H1 (cell line): ENCODE measurements around the gene ZNF770. TPM values are rescaled to one million over a fixed set of nuclear protein-coding genes. Genes with fewer than 3 reads are reported as not detected.

Experiments used
- CTCF ChIA-PET: fragments of 300-600 bp; sonication (Branson Sonifier 250); formaldehyde crosslinking; loops from one replicate; lab custom pipeline; 2021; ENCODE audit not compliant: partially characterized antibody; lab: Charles Lee
- POLR2A ChIA-PET: fragments of 300-600 bp; sonication (Branson Sonifier 250); formaldehyde crosslinking; loops from one replicate; lab custom pipeline; 2021; ENCODE audit warnings: inconsistent platforms; ENCODE audit not compliant: partially characterized antibody; lab: Charles Lee
- DNase-seq, 2 experiments: peaks; one replicate each; pipeline versions ENCODE4 v3.0.0 to v3.0.0-alpha.2; 2010 to 2022; ENCODE audit warnings: low spot score in 2 of 2, low read depth in 1 of 2, mixed read lengths in 1 of 2
- FAIRE-seq: peaks from 2 replicates; lab custom pipeline; 2011; peaks lifted over from hg19 to GRCh38; lab: Jason Lieb, UNC
- H2AFZ ChIP-seq: 2 replicates; pipeline ENCODE4 v1.8.1; 2012; ENCODE audit warnings: low read length, inconsistent platforms
- H2AK5ac ChIP-seq: 2 replicates; pipeline ENCODE4 v1.6.1; 2013; ENCODE audit warnings: low read depth, low read length
- H2BK120ac ChIP-seq: replicated peaks from 2 replicates; pipeline ENCODE3; 2013; ENCODE audit warnings: low read depth, low read length, inconsistent platforms
- H2BK12ac ChIP-seq: 2 replicates; pipeline ENCODE4 v1.6.1; 2013; ENCODE audit warnings: low read depth, low read length
- H2BK15ac ChIP-seq: 2 replicates; pipeline ENCODE4 v1.6.1; 2013; ENCODE audit warnings: low read length
- H2BK20ac ChIP-seq: 2 replicates; pipeline ENCODE4 v1.6.1; 2013; ENCODE audit warnings: low read length
- H2BK5ac ChIP-seq: 2 replicates; pipeline ENCODE4 v1.6.1; 2013; ENCODE audit warnings: low read depth, low read length
- H3K14ac ChIP-seq: 2 replicates; pipeline ENCODE4 v1.6.1; 2013; ENCODE audit warnings: inconsistent platforms; ENCODE audit not compliant: insufficient read length
- H3K18ac ChIP-seq: 2 replicates; pipeline ENCODE4 v1.6.1; 2013; ENCODE audit warnings: low read length; ENCODE audit errors: extremely low read depth
- H3K23ac ChIP-seq: 2 replicates; pipeline ENCODE4 v1.6.1; 2013; ENCODE audit warnings: inconsistent platforms; ENCODE audit not compliant: insufficient read length
- H3K23me2 ChIP-seq: 2 replicates; pipeline ENCODE4 v1.6.1; 2013; ENCODE audit warnings: low read depth, low read length
- H3K27ac ChIP-seq: 2 replicates; pipeline ENCODE4 v1.6.1; 2011; ENCODE audit warnings: low read depth, low read length, inconsistent platforms
- H3K27me3 ChIP-seq, 4 experiments: replicated peaks in 1 of 4; 1 replicate in 1 of 4; 2 replicates in 3 of 4; pipeline versions ENCODE4 v1.6.1 to v1.8.1; 2011 to 2013; ENCODE audit warnings: low read length in 3 of 4, mild to moderate bottlenecking in 3 of 4, inconsistent platforms in 2 of 4, mixed read lengths in 2 of 4, moderate library complexity in 1 of 4; ENCODE audit not compliant: control insufficient read depth in 3 of 4, insufficient read depth in 3 of 4; ENCODE audit errors: extremely low read depth in 1 of 4
- H3K36me3 ChIP-seq, 4 experiments: 2 replicates each; pipeline versions ENCODE4 v1.6.1 to v1.8.1; 2011 to 2013; ENCODE audit warnings: mild to moderate bottlenecking in 4 of 4, low read length in 3 of 4, moderate library complexity in 2 of 4, control low read depth in 1 of 4, inconsistent platforms in 1 of 4; ENCODE audit not compliant: insufficient read depth in 4 of 4, control insufficient read depth in 2 of 4
- H3K4ac ChIP-seq: replicated peaks from 2 replicates; pipeline ENCODE3; 2013; ENCODE audit warnings: low read length, low read depth, mixed read lengths, inconsistent platforms; ENCODE audit not compliant: insufficient read length
- H3K4me1 ChIP-seq, 4 experiments: replicated peaks in 1 of 4; 1 replicate in 1 of 4; 2 replicates in 3 of 4; pipeline versions ENCODE4 v1.6.1 to v1.8.1; 2011 to 2013; ENCODE audit warnings: low read length in 3 of 4, inconsistent platforms in 2 of 4, mixed read lengths in 1 of 4; ENCODE audit not compliant: insufficient read depth in 4 of 4, control insufficient read depth in 3 of 4
- H3K4me2 ChIP-seq, 2 experiments: 2 replicates each; pipeline versions ENCODE4 v1.6.1 to v1.8.1; 2011 to 2013; ENCODE audit warnings: low read depth in 2 of 2, low read length in 2 of 2, control low read depth in 1 of 2, inconsistent platforms in 1 of 2, mild to moderate bottlenecking in 1 of 2; ENCODE audit not compliant: insufficient read depth in 1 of 2
- H3K4me3 ChIP-seq, 4 experiments: fragments of 200-600, 300-600 bp in 1 of 4; sonication (generic), shearing (Covaris generic), sonication (Bioruptor Twin) in 1 of 4; 2 replicates each; pipeline versions ENCODE4 v1.5.1 to v1.8.1; 2011 to 2016; ENCODE audit warnings: low read length in 4 of 4, low read depth in 3 of 4, control low read depth in 2 of 4, inconsistent platforms in 2 of 4, mild to moderate bottlenecking in 2 of 4, mixed read lengths in 1 of 4, moderate library complexity in 1 of 4; ENCODE audit not compliant: insufficient read depth in 2 of 4; ENCODE audit errors: extremely low read depth in 1 of 4
- H3K56ac ChIP-seq: replicated peaks from 2 replicates; pipeline ENCODE3; 2013; ENCODE audit warnings: low read depth, mild to moderate bottlenecking, mixed read lengths, low read length, inconsistent platforms; ENCODE audit not compliant: insufficient read length
- H3K79me1 ChIP-seq: 2 replicates; pipeline ENCODE4 v1.6.1; 2013; ENCODE audit warnings: low read depth, low read length, control low read depth
- H3K79me2 ChIP-seq, 2 experiments: 2 replicates each; pipeline versions ENCODE4 v1.6.1 to v1.8.1; 2012 to 2013; ENCODE audit warnings: low read length in 2 of 2, mild to moderate bottlenecking in 2 of 2, inconsistent platforms in 1 of 2; ENCODE audit not compliant: insufficient read depth in 2 of 2, control insufficient read depth in 1 of 2
- H3K9ac ChIP-seq, 4 experiments: replicated peaks in 1 of 4; 1 replicate in 1 of 4; 2 replicates in 3 of 4; pipeline versions ENCODE4 v1.6.1 to v1.8.1; 2011 to 2013; ENCODE audit warnings: low read depth in 3 of 4, low read length in 3 of 4, control low read depth in 2 of 4, mild to moderate bottlenecking in 2 of 4, moderate library complexity in 2 of 4, inconsistent platforms in 1 of 4; ENCODE audit errors: extremely low read depth in 1 of 4
- H3K9me3 ChIP-seq, 2 experiments: 2 replicates each; pipeline versions ENCODE4 v1.6.1 to v1.8.1; 2012 to 2013; ENCODE audit warnings: mild to moderate bottlenecking in 2 of 2, moderate library complexity in 2 of 2, control low read depth in 1 of 2, inconsistent platforms in 1 of 2, low read depth in 1 of 2, low read length in 1 of 2, mixed read lengths in 1 of 2; ENCODE audit not compliant: insufficient read depth in 2 of 2
- H4K20me1 ChIP-seq, 2 experiments: replicated peaks in 1 of 2; 2 replicates each; pipeline versions ENCODE3 to v1.8.1; 2011 to 2013; ENCODE audit warnings: inconsistent platforms in 2 of 2, low read length in 2 of 2, mild to moderate bottlenecking in 1 of 2; ENCODE audit not compliant: insufficient read depth in 2 of 2, control insufficient read depth in 1 of 2
- H4K5ac ChIP-seq: 2 replicates; pipeline ENCODE4 v1.6.1; 2013; ENCODE audit warnings: low read length, low read depth, mixed read lengths, inconsistent platforms; ENCODE audit not compliant: insufficient read length
- H4K8ac ChIP-seq: 2 replicates; pipeline ENCODE4 v1.8.0; 2013; ENCODE audit warnings: mild to moderate bottlenecking, moderate library complexity, low read length, inconsistent platforms; ENCODE audit not compliant: insufficient read depth; ENCODE audit errors: extremely low read depth
- H4K91ac ChIP-seq: replicated peaks from 2 replicates; pipeline ENCODE3; 2013; ENCODE audit warnings: low read length, mixed read lengths, inconsistent platforms; ENCODE audit not compliant: insufficient read length
- CEBPB ChIP-seq: IDR thresholded peaks from 2 replicates; pipeline ENCODE4 v1.6.1; 2012; ENCODE audit warnings: low read depth, low read length
- CREB1 ChIP-seq: IDR thresholded peaks from 2 replicates; pipeline ENCODE4 v1.6.1; 2012; ENCODE audit warnings: inconsistent platforms
- EP300 ChIP-seq, 2 experiments: IDR thresholded peaks; 1 replicate in 1 of 2; 2 replicates in 1 of 2; pipeline ENCODE4 v1.6.1; 2011 to 2012; ENCODE audit warnings: low read depth in 2 of 2, low read length in 2 of 2, mild to moderate bottlenecking in 2 of 2, borderline replicate concordance in 1 of 2, inconsistent platforms in 1 of 2, moderate library complexity in 1 of 2
- JUND ChIP-seq: IDR thresholded peaks from 2 replicates; pipeline ENCODE4 v1.6.1; 2011; ENCODE audit warnings: mild to moderate bottlenecking, improper control_type of control experiment, low read length
- KDM5A ChIP-seq: fragments of 200-600 bp; IDR thresholded peaks from 2 replicates; pipeline ENCODE4 v1.7.1; 2012; ENCODE audit warnings: mild to moderate bottlenecking, low read length, inconsistent platforms, mixed read lengths
- POLR2AphosphoS5 ChIP-seq: IDR thresholded peaks from 2 replicates; pipeline ENCODE4 v1.6.1; 2011; ENCODE audit warnings: low read depth, low read length
- RXRA ChIP-seq: IDR thresholded peaks from 2 replicates; pipeline ENCODE4 v1.6.1; 2011; ENCODE audit warnings: low read depth, mild to moderate bottlenecking, low read length, moderate library complexity; ENCODE audit not compliant: insufficient read depth
- SAP30 ChIP-seq: fragments of 300-600 bp; sonication (generic); IDR thresholded peaks from 2 replicates; pipeline ENCODE4 v1.7.1; 2012; ENCODE audit warnings: low read length, moderate library complexity, mild to moderate bottlenecking, inconsistent platforms; ENCODE audit not compliant: insufficient read depth, insufficient replicate concordance
- TAF7 ChIP-seq: optimal IDR thresholded peaks from 2 replicates; pipeline ENCODE3; 2011; ENCODE audit warnings: low read depth, mild to moderate bottlenecking, inconsistent platforms, low read length, moderate library complexity, borderline replicate concordance
- WGBS, 2 experiments: shearing (Covaris generic) in 1 of 2; methylation state at CpG; one replicate each; pipeline versions ENCODE4 v1.1.6 to v1.1.7; 2013 to 2015; ENCODE audit warnings: low lambda C conversion rate in 2 of 2, mixed read lengths in 2 of 2, inconsistent platforms in 1 of 2, low coverage in 1 of 2, missing lambda C conversion rate in 1 of 2; ENCODE audit not compliant: insufficient replicate concordance in 2 of 2, insufficient coverage in 1 of 2, insufficient read length in 1 of 2; ENCODE audit errors: extremely low coverage in 1 of 2, missing lambda C conversion rate in 1 of 2; 5-methylcytosine and 5-hydroxymethylcytosine counted together
- polyA plus RNA-seq, 7 experiments: library from polyadenylated mRNA; depleted of rRNA in 3 of 7; stranded (reverse) in 5 of 7; unstranded in 2 of 7; fragments of >200 nt in 5 of 7; fragments of 200-250 nt in 2 of 7; gene quantifications; 1 replicate in 5 of 7; 2 replicates in 1 of 7; 4 replicates in 1 of 7; pipeline versions ENCODE4 v1.2.1 to v1.2.3, GENCODE V29; 2011 to 2013; ENCODE audit warnings: missing spikeins in 2 of 7, mixed read lengths in 2 of 7
- total RNA-seq: library from RNA; stranded (reverse); fragmentation: NEBNext Ultra II Directional; extraction: Animal tissue kit (Norgen Biotek cat#: 25700); gene quantifications from 2 replicates; pipeline ENCODE4 v1.2.1, GENCODE V29; 2021
- TF ChIP-seq, protein P1 (sequence below): IDR thresholded peaks from 2 replicates; pipeline ENCODE4 v1.6.1; 2012; ENCODE audit warnings: inconsistent platforms
- TF ChIP-seq, protein P2 (sequence below): IDR thresholded peaks from 2 replicates; pipeline ENCODE4 v1.6.1; 2012; ENCODE audit warnings: low read length, inconsistent platforms

The ZNF770 gene
- total and polyA plus RNA-seq, 2 of the 8 experiments (the other 6 are each of a cell fraction or from before 2014, with no cell fraction given): 24.8 to 143 TPM

GRCh38 chr15:34986326-34986725, 1.8 kb downstream of the ZNF770 start:
- Histone ChIP-seq H3K56ac (no peak overlapping the region), H4K20me1 (peaks cover 0 to 3% of the 10 kb centered on the region in 2 experiments), H2BK15ac (no peak overlapping the region), H3K4me2 (peak overlapping the region; percentile 85 to 98), H3K4me3 (peak overlapping the region; percentile 97 to 99 (median 98); a peak in 7 of 8 replicates), H4K91ac (no peak overlapping the region), H3K27ac (no peak overlapping the region), H2BK12ac (no peak overlapping the region), H4K8ac (no peak overlapping the region), H3K4ac (no peak overlapping the region), H3K23ac (no peak overlapping the region), H3K9ac (peak overlapping the region in 1 of 4 experiments; percentile 39; a peak in 2 of 7 replicates), H3K4me1 (peaks cover 2 to 8% (median 3%) of the 10 kb centered on the region in 4 experiments; a peak in 4 of 7 replicates), H2AK5ac (no peak overlapping the region), H2AFZ (no peak overlapping the region), H2BK120ac (no peak overlapping the region), H4K5ac (no peak overlapping the region), H3K18ac (no peak overlapping the region), H3K9me3 (no peaks in the 10 kb centered on the region), H3K14ac (no peak overlapping the region), H3K36me3 (peaks cover 0 to 44% (median 15%) of the 10 kb centered on the region in 4 experiments; a peak in 7 of 8 replicates), H3K79me2 (peaks cover 24 to 58% of the 10 kb centered on the region in 2 experiments), H3K79me1 (no peaks in the 10 kb centered on the region; the same call in 1 of the 2 replicates), H2BK20ac (no peak overlapping the region), H3K27me3 (no peaks in the 10 kb centered on the region), H2BK5ac (no peak overlapping the region; the same call in 1 of the 2 replicates), H3K23me2 (peaks cover 10% of the 10 kb centered on the region)
- ChIA-PET CTCF (interaction anchor here (0.9 to 3.1 kb wide), 2 partner anchors 9 to 33 kb away, joined by 4 to 8 read pairs; no protein-coding TSS in a partner anchor), POLR2A (interaction anchor here (1.0 to 4.3 kb wide), 4 partner anchors 9 to 33 kb away, joined by 3 to 28 read pairs (median 18); partner anchors contain the start of gene AQR)
- FAIRE-seq (no peak), DNase-seq (no peak)
- WGBS, 2 experiments: 81% methylated on average over 1 of the region's 1 CpG; no CpG with 5 or more reads in 1 of the 2 experiments
- TF ChIP-seq SAP30 (no peak), CREB1 (no peak), CEBPB (no peak), POLR2AphosphoS5 (no peak), JUND (no peak), KDM5A (no peak), RXRA (no peak), EP300 (IDR thresholded peaks at IDR 0.05; ENCODE audit: borderline replicate concordance in 1 of 2, low read depth in 2 of 2, low read length in 2 of 2) (no peak), TAF7 (no peak)
- TF ChIP-seq, protein P1, sequence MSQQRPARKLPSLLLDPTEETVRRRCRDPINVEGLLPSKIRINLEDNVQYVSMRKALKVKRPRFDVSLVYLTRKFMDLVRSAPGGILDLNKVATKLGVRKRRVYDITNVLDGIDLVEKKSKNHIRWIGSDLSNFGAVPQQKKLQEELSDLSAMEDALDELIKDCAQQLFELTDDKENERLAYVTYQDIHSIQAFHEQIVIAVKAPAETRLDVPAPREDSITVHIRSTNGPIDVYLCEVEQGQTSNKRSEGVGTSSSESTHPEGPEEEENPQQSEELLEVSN: no peak
- TF ChIP-seq, protein P2, sequence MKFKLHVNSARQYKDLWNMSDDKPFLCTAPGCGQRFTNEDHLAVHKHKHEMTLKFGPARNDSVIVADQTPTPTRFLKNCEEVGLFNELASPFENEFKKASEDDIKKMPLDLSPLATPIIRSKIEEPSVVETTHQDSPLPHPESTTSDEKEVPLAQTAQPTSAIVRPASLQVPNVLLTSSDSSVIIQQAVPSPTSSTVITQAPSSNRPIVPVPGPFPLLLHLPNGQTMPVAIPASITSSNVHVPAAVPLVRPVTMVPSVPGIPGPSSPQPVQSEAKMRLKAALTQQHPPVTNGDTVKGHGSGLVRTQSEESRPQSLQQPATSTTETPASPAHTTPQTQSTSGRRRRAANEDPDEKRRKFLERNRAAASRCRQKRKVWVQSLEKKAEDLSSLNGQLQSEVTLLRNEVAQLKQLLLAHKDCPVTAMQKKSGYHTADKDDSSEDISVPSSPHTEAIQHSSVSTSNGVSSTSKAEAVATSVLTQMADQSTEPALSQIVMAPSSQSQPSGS: no peak
